Endodermal cell (in vitro differentiated cells): ENCODE data around the gene ARF6. TPM values are rescaled to one million over a fixed set of nuclear protein-coding genes. Genes with fewer than 3 reads are reported as not detected.

Experiments used
- DNase-seq: peaks from one replicate; pipeline ENCODE4 v3.0.0-alpha.2; 2017
- H3K27ac ChIP-seq: 2 replicates; pipeline ENCODE4 v1.5.1; 2013; ENCODE audit warnings: mild to moderate bottlenecking, low read depth, low read length, moderate library complexity
- H3K27me3 ChIP-seq: 2 replicates; pipeline ENCODE4 v1.6.1; 2013; ENCODE audit warnings: mild to moderate bottlenecking, low read length, moderate library complexity; ENCODE audit not compliant: insufficient read depth, control insufficient read depth, poor library complexity, severe bottlenecking
- H3K36me3 ChIP-seq: 2 replicates; pipeline ENCODE4 v1.7.0; 2013; ENCODE audit warnings: mild to moderate bottlenecking, low read length, moderate library complexity; ENCODE audit not compliant: control insufficient read depth, insufficient read depth
- H3K4me1 ChIP-seq: one replicate; pipeline ENCODE4 v1.7.0; 2013; ENCODE audit warnings: low read length; ENCODE audit not compliant: control insufficient read depth, insufficient read depth
- H3K4me3 ChIP-seq: 2 replicates; pipeline ENCODE4 v1.5.1; 2013; ENCODE audit warnings: mild to moderate bottlenecking, low read length, moderate library complexity
- H3K9ac ChIP-seq: 2 replicates; pipeline ENCODE4 v1.6.1; 2013; ENCODE audit warnings: mild to moderate bottlenecking, low read length, moderate library complexity; ENCODE audit not compliant: poor library complexity, severe bottlenecking; ENCODE audit errors: extremely low read depth
- H3K9me3 ChIP-seq: 2 replicates; pipeline ENCODE4 v1.6.1; 2013; ENCODE audit warnings: mild to moderate bottlenecking, low read length, moderate library complexity; ENCODE audit not compliant: control insufficient read depth
- H3K27ac Mint-ChIP-seq: 2 replicates; pipeline ENCODE4 v1.8.0; 2020; ENCODE audit warnings: mixed read lengths
- H3K27me3 Mint-ChIP-seq: 2 replicates; pipeline ENCODE4 v1.8.0; 2021; ENCODE audit warnings: mild to moderate bottlenecking, mixed read lengths; ENCODE audit not compliant: insufficient read depth
- H3K36me3 Mint-ChIP-seq: 2 replicates; pipeline ENCODE4 v1.8.0; 2020; ENCODE audit warnings: low read depth, mixed read lengths
- H3K4me1 Mint-ChIP-seq: 2 replicates; pipeline ENCODE4 v1.8.0; 2020; ENCODE audit warnings: mixed read lengths
- H3K4me3 Mint-ChIP-seq: 2 replicates; pipeline ENCODE4 v1.8.0; 2020; ENCODE audit warnings: mild to moderate bottlenecking, moderate library complexity, mixed read lengths
- H3K9me3 Mint-ChIP-seq: 2 replicates; pipeline ENCODE4 v1.8.0; 2020; ENCODE audit warnings: mild to moderate bottlenecking, mixed read lengths
- WGBS, 2 experiments: methylation state at CpG; one replicate each; pipeline versions ENCODE4 v1.1.5 to v1.1.7; 2013; ENCODE audit warnings: missing lambda C conversion rate in 2 of 2, mixed read lengths in 1 of 2; ENCODE audit not compliant: insufficient coverage in 1 of 2, insufficient read length in 1 of 2; 5-methylcytosine and 5-hydroxymethylcytosine counted together
- total RNA-seq, 2 donors: library from RNA; stranded (reverse); fragmentation: NEBNext Ultra II Directional in 1 of 2; extraction: Animal tissue kit (Norgen Biotek cat#: 25700) in 1 of 2; gene quantifications; 2 replicates in 1 of 2; 3 replicates in 1 of 2; pipeline ENCODE4 v1.2.1, GENCODE V29; 2021
- TF ChIP-seq, protein P1 (sequence below): fragments of 200-600 bp; sonication (generic); conservative IDR thresholded peaks from 2 replicates; pipeline ENCODE4 v1.5.0; 2021; ENCODE audit warnings: antibody characterized with exemption, mild to moderate bottlenecking

ARF6 gene
- total RNA-seq, 2 donors from 2014 or later = 45.2 to 46.7 TPM

DNA sequence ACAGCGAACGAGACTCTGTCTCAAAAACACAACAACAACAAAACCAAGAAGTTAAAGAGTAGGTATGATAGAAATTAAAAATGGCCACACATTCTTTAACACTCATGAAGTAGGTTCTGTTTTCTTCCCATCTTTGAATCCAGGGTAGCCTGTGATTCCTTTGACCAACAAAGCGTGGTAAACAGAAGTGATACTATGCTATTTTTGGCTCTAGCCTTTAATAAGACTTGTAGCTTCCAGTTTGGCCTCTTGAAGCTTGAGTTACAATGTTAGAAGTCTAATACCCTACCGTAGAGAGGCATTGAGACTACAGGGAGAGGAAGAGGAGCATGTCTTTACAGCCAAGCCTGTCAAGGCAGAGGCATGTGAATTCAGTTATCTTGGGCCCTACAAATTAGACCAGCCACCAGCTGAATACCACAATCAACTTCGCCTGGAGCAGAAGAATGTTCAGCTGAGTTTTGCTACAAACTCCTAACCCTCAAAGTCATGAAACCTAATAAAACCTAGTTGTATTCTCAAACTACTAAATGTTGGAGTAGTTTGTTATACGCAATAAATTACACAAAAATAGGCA is 35.4 kb upstream of the ARF6 start:
- TF ChIP-seq, protein P1, sequence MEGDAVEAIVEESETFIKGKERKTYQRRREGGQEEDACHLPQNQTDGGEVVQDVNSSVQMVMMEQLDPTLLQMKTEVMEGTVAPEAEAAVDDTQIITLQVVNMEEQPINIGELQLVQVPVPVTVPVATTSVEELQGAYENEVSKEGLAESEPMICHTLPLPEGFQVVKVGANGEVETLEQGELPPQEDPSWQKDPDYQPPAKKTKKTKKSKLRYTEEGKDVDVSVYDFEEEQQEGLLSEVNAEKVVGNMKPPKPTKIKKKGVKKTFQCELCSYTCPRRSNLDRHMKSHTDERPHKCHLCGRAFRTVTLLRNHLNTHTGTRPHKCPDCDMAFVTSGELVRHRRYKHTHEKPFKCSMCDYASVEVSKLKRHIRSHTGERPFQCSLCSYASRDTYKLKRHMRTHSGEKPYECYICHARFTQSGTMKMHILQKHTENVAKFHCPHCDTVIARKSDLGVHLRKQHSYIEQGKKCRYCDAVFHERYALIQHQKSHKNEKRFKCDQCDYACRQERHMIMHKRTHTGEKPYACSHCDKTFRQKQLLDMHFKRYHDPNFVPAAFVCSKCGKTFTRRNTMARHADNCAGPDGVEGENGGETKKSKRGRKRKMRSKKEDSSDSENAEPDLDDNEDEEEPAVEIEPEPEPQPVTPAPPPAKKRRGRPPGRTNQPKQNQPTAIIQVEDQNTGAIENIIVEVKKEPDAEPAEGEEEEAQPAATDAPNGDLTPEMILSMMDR = no peak
- Histone ChIP-seq H3K27ac (no peak overlapping the region), H3K27me3 (no peaks in the 10 kb centered on the region), H3K9ac (no peak overlapping the region), H3K9me3 (peaks cover 6% of the 10 kb centered on the region), H3K4me3 (no peak overlapping the region), H3K36me3 (no peaks in the 10 kb centered on the region), H3K4me1 (no peaks in the 10 kb centered on the region)
- peaks cover 3% of the 10 kb centered on the region for H3K4me1 Mint-ChIP-seq
- WGBS, 2 experiments = 90 to 96% methylated on average over 2 to 4 of the region's 6 CpGs
- no peak for DNase-seq
- no peak overlapping the region for H3K27ac Mint-ChIP-seq
- no peak overlapping the region for H3K4me3 Mint-ChIP-seq
- H3K36me3 Mint-ChIP-seq = no peaks in the 10 kb centered on the region
- H3K27me3 Mint-ChIP-seq = no peaks in the 10 kb centered on the region
- no peaks in the 10 kb centered on the region for H3K9me3 Mint-ChIP-seq

DNA sequence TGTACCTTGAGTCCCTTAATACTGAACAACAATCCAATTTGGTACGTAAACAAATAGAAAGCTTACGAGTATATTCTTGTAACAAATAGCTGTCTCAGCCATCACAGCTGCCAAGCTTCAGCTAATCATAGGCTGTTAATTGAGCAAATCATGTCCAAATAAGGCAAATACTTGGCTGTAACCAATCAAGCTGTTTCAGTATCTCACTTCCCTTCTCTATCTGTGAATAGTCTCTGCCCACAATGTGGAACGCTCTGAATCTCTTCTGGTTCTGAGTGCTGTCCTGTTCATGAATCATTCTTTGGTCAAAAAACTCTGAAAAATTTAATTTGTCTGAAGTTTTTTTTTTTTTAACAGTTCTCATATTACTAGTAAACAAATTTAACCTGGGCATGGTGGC is 34.5 kb upstream of the ARF6 start:
- 95 to 96% methylated on average over 3 of the region's 3 CpGs for WGBS, 2 experiments
- Mint-ChIP-seq H3K27ac (no peak overlapping the region), H3K4me3 (no peak overlapping the region), H3K36me3 (no peaks in the 10 kb centered on the region), H3K9me3 (no peaks in the 10 kb centered on the region), H3K4me1 (peaks cover 3% of the 10 kb centered on the region), H3K27me3 (no peaks in the 10 kb centered on the region)
- H3K4me1 ChIP-seq = no peaks in the 10 kb centered on the region
- H3K9me3 ChIP-seq = peaks cover 6% of the 10 kb centered on the region
- H3K27me3 ChIP-seq = no peaks in the 10 kb centered on the region
- no peak overlapping the region for H3K9ac ChIP-seq
- no peak overlapping the region for H3K4me3 ChIP-seq
- H3K27ac ChIP-seq = no peak overlapping the region
- TF ChIP-seq, protein P1 = no peak
- DNase-seq = no peak
- H3K36me3 ChIP-seq = no peaks in the 10 kb centered on the region

DNA sequence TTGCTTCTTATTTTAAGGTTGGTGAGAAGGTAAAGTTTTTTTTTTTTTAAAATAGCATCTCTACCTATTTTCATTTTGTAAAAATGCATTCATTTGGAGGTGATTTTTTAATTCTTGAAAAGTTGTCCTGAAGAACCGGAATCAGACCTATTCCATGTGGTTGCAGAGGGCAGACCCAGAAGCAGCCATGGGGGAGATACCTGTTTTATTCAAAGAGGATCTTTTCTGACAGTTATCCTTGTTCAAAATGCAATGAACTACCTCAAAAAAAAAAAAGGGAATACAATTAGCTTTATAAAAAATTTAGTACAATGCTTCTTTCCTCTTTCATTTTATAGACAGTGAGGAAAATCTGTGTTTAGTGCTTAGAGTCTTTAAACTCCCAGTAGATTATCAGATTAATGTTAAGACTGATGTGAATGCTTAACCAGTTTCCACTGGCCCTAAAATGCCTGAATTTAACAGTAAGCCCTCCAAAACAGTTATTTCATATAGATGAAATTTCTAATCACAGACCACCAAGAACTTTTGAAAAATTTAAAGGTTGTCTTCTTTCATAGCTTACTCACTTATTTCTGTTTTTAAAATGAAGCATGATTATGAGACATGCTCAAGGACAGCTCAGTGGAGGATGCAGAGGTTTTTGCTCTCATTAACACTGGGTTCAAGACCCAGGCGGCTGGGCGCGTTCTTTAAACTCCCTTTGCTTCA is 31.7 kb upstream of the ARF6 start:
- Mint-ChIP-seq H3K4me1 (peaks cover 3% of the 10 kb centered on the region), H3K9me3 (no peaks in the 10 kb centered on the region), H3K27ac (no peak overlapping the region), H3K4me3 (no peak overlapping the region), H3K36me3 (no peaks in the 10 kb centered on the region), H3K27me3 (no peaks in the 10 kb centered on the region)
- H3K9me3 ChIP-seq = peaks cover 6% of the 10 kb centered on the region
- WGBS, 2 experiments = 24 to 42% methylated on average over 4 of the region's 4 CpGs
- peak overlapping the region; percentile 94 for H3K4me3 ChIP-seq
- TF ChIP-seq, protein P1 = no peak
- no peaks in the 10 kb centered on the region for H3K27me3 ChIP-seq
- peak overlapping the region; percentile 95 for H3K27ac ChIP-seq
- no peaks in the 10 kb centered on the region for H3K36me3 ChIP-seq
- peak overlapping the region; percentile 96 for H3K9ac ChIP-seq
- DNase-seq = no peak
- H3K4me1 ChIP-seq = no peaks in the 10 kb centered on the region
